ENCODE data around the gene ANTXR1.

- TF ChIP-seq CTCF (IDR thresholded peaks at IDR 0.05) (no peak), POLR2AphosphoS5 (IDR thresholded peaks at IDR 0.05) (no peak)
Observed at GRCh38 chr2:69060938-69061501, 48.0 kb downstream of the ANTXR1 start.

Data from gastroesophageal sphincter (tissue), 3 donors.